ENCODE data around the gene DSP.

The DSP gene

DNA sequence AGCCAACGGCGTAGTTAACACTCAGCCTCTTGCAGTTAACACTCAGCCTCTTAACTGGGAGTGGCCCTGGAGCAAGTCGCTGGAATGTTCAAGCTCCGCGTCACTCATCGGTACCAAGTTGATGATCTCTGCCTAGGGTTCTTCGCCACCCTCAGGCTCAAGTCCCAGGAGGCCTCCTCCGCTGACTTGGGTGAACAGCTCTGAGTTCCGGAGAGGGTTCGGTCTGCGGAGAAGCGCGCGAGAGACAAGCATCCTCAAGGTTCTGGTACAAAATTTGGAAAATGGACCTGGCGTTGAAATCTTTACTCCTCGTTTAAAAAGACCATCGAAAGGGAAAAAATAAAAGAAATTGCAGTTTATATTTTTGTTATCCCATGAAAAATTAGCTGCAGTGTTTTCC, 876 bp upstream of the DSP start:
- DNase-seq: no peak

DNA sequence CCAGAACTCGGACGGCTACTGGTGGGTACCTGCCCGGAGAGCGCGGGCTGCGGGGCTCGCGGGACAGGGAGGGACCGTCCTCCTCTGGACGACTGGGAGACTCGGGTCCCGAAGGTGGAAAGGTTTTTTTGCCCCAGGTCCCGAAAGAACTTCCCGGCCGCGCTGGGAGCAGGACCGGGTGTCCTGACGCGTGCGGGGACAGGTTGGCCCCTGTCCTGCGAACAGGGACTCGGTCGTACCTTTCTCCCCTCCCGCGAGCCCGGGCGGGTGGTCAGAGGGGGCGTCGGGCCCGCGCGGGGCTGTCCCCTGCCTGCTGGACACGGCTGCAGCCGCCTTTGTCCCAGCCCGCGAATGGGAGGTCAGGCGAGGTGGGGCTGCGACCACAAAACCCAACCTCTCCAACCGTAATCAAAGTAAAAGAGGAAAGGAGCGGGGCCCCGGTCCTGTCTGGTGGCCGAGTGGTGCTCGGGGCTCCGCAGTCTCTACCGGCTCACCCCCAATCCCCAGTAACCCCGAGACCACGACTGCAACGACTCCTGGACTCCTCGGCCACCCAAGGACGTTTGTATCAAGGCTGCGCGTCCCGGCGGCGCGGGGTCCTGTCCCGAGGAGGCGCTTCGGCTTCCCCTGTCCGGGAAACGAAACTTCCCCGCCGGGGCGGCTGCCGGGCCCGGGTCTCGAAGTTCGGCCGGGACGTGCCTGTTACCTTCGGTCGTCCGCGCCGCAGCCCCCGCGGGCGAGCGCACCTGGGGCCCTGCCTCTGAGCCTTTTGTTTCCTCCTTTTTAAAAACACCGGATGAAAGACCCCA, 798 bp downstream of the DSP start:
- DNase-seq: no peak

DNA sequence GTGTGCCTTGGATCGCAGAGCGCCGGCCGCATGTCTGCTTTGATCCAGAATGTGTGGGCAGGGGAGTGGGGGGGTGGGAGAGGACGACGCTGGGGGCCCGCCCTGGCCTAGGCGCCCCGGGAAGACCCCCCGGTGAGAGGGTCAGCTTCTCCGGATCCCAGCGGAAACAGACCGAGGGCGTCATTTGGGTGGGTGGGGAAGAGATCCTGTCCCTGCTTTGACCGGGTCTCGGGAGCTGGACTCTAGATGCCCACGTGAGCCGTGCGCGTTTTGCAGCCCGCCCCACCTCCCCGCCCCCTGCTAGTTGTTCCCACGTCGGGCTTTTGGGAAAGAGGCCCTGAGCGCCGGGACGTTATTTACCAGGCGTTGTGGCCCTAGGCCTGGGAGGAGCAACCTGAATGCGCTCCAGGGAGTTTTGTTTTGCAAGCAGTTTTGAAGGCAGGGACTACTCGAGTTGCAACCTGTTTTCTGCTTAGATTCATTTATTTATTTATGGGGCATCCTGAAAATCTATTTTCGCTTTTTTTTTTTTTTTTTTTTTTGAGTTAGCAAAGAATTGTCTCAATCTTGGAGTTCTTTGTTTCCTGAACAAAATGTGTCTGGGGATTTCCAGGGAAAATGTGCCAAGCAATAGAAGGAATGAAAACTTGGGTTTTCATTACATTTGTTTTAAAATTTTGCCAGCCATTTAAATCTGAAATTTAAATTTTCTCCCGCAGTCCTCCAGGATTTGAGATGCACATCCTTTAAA, 1.6 kb downstream of the DSP start:
- DNase-seq: no peak

DNA sequence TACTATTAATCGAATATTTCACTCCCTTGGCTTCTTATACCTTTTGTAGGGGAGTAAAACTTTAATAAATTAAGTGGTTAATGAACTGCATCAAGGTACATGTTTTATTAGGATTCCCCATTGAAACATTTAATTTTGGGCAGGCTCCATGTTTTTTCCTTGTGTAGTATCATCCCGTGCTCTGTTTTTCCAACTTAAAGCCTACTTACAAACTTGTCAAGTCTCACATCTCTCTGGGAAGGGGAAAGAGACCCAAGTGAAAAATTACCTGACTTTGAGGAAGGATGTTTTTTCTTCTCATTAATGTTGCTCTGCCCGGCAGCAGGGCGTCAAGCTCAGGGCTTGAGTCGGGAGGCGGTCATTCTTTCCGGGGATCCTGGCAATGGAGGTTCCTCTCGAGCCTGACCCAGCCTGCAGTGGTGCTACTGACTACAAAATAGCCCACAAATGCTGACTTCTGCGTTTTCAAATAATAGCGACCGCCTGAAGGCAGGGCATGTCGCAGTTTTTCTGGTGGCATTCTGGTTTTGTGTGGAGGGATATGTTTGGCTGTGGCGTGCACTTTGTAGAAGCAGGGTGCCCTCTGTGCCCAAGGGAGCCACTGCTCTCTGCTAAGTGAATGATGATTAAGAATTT, 2.4 kb downstream of the DSP start:
- DNase-seq: no peak

DNA sequence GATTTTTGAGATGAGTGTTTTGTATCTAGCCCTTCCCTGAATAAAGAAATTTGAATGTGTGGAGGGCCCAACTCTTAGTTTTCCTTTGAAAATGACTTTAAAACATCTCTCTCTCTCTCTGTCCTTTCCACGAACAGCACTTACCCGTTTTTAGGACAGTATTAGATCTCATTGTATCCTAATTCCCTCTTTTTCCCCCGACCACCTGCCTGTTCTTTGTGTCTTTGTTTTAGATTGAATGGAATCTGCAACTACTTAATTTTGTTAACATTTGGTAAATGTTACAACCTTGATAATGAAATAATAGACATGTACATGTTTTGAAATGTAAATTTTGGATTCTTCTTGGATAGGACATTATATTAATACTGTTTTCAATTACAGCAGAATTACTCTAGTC, 3.1 kb downstream of the DSP start:
- DNase-seq: no peak

DNA sequence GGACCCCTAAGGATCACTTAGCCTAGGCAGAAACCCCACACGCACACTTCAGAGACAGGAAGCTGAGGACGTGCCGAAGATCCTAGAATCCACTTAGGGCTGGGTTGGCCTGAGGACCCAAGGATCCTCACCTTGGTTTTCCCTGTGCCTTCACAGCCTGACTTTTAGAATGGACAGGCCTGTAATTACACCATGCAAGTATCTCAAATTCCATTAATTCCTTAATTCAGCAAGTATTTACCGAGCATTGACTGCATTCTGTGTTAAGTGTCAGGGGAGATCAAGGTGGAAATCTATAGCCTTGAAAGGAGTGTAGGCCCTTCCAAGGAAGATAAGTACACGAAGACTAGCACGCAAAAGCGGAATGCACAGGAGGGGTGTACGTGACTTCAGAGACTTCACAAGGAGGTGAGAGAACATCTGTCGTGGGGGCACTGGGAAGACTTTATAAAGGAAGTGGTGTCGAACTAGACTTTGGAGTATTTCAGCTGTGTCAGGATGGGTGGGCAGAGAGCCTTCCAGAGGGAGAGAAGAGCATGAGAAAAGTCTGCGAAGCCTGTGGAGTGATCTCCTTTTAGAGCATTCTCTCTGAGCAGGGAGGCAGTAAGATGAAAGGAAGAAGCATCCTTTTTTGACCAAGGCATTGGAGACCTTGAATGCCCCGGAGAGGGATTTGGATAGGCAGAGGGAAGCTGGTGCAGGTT, 4.0 kb downstream of the DSP start:
- DNase-seq: no peak

DNA sequence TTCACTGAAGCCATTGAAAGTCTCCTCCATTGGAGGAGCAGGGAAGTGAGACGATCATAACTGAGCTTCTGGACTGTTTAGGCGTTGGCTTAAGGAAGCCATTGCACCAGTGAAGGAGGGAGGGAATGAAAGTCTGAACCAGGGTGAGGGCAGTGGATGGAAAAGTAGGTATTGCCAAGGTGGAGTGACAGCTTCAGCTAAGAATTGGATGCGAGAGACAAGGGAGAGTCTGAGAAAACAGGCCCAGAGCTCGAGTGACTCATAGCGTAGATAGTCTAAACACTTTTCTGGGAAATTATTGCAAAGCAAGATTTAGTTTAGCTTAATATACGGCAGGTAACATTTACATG, 4.5 kb downstream of the DSP start:
- DNase-seq: no peak

DNA sequence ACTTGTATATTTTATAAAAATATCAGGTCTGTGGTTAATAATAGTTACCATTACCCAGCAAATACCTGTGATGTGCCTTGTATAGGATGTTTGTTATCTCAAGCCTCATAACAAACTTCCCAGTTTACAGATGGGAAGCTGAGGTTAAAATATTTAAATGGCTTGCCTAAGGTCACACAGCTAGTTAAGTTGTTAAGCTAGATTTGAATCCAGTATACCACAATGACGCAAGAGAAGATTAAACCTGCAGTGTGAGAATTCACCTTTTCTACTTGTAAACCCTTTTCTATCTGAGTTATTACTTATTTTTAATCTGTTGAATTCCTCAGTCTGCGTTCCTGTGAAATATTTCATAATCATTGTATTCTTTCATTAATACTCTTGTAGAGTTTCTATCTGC, 4.9 kb downstream of the DSP start:
- DNase-seq: no peak

DNA sequence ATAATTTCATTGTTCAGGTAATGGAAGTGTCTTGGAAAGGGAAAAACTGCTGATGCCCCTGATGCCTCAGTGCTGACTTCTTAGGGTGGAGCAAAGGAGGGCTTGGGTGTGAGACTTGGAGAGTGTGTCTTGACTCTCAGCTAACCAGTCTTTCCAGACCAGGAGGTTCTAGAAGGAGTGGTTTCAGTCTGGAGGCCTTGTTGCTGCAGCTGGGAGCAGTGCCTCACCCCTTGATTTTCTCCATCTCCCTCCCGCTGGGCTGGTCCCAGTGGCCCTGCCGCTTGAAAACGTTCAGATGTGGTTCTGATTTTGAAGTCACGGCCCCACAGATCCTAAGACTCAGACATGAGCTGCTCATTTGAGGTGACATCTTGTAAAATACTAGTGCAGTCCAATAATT, 5.4 kb downstream of the DSP start:
- no peak for DNase-seq

DNA sequence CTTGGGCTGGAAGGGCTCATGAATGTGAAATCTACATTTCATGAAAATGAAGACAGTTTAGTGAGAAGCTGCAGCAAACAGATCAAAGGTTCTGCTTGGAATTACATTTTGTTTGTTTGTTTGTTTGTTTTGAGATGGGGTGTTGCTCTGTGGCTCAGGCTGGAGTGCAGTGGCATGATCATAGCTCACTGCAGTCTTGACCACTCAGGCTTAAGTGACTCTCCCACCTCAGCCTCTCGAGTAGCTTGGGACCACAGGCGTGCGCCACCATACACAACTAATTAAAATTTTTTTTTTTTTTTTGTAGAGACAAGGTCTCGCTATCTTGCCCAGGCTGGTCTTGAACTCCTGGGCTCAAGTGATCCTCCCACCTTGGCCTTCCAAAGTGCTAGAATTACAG, 5.8 kb downstream of the DSP start:
- no peak for DNase-seq

DNA sequence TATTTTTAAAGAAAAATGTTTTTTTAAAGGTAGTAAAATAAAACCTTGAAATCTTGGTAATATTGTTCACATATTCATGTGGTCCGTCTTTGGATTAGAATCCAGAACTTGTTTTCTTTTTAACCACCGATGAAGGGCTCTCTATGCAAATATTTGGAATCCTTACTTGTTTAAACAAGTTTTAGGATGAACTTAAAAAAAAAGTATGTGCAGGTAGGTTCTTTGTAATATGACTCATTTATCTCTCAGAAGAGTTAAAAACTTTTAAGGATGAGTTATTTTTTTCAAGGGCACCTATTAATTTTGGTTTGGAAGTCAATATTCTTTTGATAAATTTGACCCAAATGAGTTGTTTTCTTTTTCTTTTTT, 8.9 kb downstream of the DSP start:
- no peak for DNase-seq

DNA sequence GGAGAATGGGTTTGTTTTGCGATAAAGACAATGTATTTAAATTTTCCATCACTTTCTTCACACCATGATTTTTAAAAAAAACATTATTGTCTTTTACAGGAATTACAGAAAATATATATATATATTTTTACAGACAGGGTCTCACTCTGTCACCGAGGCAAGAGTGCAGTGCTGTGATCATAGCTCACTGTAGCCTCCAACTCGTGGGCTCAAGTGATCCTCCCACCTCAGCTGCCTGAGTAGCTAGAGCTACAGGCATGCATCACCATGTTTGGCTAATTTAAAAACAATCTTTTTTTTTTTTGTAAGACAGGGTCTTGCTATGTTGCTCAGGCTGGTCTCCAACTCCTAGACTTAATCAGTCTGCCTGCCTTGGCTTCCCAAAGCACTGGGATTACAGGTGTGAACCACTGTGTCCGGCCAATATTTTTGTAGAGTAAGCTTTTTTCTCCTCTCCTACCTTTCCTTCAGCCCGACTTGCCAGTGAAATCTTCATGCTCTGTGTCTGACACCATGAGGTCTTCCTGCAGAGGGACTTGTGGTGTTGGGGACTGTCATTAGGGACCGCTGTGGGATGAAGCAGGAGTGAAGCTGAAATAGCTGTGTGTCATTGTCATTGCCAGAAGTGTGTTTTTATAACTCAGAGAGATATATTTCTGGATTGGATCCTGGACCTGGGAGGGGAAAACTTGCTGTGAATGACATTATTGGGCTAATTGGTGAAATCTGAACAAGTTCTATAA, 13.2 kb downstream of the DSP start:
- no peak for DNase-seq

DNA sequence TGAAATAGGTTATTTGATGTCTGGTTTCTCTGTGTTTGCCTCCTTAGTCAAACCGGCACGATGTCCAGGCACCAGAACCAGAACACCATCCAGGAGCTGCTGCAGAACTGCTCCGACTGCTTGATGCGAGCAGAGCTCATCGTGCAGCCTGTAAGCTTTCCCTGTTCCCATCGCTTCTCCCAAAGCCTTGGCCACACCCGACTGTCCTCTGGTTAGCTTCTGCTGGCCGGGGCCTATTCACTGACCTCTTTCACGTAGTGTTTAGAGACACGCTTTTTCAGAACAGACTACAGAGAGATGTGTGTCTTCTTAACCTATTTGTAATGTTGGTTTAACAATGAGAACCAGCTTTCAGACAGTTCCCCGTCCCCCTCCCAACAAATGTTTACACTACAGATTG, 14.2 kb downstream of the DSP start:
- no peak for DNase-seq

DNA sequence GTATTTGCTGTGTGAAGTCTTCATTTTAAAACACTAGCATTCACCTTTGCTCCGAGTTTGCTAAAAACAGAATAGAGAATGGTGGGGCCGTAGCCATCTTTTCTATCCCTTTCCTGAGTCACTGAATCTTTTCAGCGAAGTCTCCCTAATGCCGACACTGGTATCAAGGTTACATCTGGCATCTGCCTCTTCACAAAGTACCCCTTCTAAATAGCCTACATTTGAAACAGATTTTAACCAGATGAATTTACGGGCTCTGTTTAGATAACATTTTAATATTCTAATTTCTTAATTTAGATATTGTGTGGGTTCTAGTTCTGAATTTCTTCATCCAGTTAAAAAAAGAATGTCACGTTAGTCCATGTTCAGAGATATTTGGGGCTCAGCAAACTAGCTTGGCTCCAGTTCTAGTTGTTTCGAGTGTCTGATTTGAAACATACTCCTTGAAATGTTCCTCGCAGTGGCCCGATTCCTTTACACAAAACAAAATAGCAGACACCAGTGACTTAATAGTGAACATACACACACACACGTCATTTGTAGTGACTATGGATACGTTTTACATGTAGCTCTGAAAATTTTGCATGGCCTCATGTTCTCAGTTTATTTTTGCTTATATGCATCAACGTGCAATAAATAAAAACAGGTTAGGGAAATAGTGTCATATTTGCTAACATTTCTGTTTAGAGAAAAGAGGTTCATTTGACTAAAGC, 15.1 kb downstream of the DSP start:
- no peak for DNase-seq

DNA sequence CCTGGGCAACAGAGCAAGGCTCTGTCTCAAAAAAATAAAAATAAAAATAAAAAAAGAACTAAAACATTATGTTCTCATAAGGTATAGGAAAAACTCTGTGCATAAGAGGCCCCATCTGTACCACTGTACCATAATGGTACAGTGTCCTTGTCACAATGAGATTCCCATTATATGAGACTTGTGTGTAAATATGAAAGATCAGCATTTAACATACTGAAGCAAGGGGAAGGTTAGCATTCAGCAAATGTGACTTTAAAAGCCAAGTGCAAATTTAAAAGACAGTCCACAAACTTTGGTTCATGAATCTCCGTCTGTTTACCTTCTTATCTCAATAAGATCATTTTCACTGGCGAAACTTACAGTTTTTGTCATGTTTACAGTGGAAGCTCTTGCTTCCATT, 16.2 kb downstream of the DSP start:
- DNase-seq: no peak

DNA sequence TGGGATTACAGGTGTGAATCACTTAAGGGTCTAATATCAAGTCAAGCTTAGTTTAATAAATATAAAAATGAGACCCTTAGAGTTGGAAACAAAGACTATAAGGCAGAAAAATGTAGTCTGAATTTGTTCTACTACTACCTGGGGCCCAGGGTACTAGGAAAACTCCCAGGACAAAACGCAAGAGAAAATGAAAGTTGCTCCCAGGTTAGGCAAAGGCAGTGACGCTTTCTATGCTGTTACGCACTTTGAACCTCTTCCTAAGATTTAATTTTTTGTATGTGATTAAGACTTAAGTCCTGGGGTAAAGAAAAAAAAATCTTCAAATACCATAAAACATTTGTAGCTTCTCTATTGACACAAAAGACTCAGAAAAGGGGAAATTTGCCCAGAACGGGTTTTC, 17.3 kb downstream of the DSP start:
- DNase-seq: no peak

DNA sequence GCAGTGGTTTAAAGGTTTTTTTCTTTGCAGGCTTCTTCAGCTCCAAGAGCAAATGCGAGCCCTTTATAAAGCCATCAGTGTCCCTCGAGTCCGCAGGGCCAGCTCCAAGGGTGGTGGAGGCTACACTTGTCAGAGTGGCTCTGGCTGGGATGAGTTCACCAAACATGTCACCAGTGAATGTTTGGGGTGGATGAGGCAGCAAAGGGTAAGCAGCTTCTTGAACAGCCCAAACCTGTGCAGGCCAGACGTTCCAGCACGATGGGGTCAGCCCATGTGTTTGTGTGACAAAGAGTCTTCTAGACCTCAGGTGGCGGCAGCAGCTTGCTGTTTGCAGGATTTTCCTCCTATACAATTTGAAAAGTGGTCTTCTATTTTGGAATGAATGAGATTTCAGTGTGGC, 17.7 kb downstream of the DSP start:
- DNase-seq: no peak

DNA sequence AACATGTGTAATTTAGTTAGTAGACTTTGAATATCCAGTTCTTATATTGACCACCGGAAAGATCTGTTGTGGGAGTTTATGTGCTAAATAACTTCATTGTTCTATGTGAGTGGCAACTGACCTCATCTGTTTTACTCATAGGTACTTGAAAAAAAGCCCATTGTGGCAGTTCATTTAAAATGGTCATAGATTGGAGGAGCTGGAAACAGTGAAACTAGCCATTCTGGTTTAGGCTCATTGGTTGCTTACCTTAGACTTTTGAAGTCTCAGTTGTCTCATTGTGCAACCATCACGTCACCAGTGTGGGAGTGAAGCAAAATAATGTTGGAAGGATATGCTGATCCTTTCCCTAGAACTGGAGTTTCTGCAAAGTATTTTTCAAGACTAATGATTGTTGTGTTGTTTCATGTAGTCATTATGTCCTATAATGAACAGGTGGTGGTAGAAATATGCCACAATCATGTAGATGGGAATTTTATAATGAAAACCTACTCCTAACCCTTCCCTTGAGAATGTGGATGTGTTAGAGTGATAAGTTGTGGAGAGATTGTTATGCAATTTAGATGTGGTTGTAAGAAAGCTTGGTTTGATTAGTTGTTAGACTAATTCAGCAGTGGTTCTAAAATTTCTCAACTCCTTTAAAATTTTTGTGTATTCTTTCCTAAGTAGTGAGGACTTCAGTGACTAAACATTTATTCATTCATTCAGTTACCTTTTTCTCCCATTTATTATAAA, 18.3 kb downstream of the DSP start:
- no peak for DNase-seq

DNA sequence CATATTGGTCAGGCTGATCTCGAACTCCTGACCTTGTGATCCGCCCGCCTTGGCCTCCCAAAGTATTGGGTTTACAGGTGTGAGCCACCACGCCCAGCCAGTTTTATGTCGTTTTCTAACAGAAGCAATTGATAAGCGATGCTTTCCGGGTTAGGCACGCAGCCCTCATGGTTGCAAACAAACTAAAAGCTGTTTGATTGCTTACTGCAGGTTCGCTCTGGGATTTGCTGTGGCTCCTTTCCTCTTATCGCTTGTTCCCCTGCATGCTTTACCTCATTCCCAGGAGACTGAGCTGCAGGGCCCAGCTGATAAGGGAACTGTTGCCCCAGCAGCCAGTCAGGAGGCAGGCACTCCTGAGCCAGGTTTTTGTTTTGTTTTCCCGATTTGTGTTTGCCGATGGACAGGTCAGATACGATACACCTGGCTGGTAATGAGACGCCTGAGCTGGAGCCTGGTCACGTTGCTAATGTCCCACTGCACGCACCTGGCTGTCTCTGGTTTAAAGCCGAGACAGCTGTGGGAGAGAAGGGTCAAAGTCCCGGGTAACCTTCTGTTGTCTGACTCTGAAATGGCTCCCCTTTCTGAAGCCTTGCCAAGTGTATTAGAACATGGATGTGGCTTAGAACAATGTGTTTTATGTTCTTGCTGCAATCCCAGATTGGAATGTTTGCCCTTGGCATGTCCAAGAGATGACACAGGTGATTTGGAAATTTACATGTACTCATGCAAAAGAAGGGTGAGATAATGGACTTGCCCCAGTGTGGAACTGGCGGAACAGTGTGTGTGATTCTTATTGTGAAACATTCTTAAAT, 19.9 kb downstream of the DSP start:
- no peak for DNase-seq

DNA sequence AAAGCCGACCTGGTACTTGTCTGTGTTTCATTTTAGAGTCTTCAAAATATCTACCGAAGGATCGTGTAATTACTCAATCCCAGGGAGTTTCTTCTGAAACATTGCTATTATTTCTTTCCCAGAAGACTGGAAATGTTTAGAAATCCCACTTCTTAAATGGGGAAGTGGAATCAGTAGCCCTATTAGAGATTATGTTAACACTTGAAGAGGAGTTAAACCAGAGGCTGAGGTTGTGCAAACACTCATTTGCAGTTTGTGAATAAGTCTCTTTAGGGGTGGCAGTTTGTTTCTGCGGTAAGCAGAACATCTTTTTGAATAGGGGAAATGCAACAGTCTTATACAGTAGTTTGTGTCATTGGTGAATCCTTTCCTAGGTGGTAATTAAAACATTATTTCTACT, 21.3 kb downstream of the DSP start:
- no peak for DNase-seq

DNA sequence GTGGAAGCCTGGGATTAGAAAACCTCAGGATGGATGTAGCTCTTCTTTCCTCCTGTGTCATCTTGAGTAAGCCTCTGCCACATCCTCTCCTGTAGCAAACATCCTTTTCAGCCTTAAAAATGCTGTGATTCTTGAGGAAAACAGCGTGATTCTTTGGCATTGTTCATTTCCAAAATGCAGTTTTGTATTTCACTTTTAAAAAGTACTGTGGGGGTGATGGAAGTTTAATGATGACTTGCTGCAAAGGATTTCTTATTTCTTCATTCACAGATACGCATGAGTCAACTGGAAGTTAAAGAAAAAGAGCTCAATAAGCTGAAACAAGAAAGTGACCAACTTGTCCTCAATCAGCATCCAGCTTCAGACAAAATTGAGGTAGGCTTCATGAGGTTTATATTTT, 24.6 kb downstream of the DSP start:
- DNase-seq: no peak

Data from stimulated activated CD4-positive, alpha-beta T cell treated with anti-CD3 and anti-CD28 coated beads, Interleukin-1b, Interleukin-23, amount 100 ng/mL, for 48 hours (primary cell).